ENCODE measurements around the gene ADRA2C. TPM values are rescaled to one million over a fixed set of nuclear protein-coding genes. Genes with fewer than 3 reads are reported as not detected.

Gene ADRA2C
- total RNA-seq, 1 experiment from 2014 or later = 28.1 TPM

DNA sequence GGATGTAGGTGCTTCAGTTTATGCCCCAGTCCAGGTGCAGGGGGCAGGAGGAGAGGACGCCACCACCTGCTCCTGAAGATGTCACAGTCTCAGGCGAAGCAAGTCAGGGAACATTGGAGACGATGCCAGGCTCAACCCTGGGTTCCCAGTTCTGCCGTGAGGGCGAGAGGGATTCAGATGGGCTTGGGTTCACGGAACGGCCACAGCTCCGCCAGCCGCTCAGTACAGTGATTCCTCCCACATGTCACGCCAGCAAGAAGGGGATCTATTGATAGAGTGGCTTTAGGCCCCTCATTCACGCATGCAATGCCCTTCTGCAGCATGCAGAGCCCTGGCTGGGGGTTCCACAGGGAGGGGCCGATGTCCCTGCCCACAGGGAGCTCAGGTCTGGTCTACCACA, 34.2 kb downstream of the ADRA2C start:
- no peak for DNase-seq (ENCODE audit: low read depth, low spot score)
- H3K9me3 ChIP-seq (ENCODE audit: control insufficient read depth in 1 of 2, insufficient read depth in 1 of 2, low read depth in 1 of 2, low read length in 2 of 2) = peaks cover 0 to 3% of the 10 kb centered on the region in 2 experiments; a peak in 1 of 4 replicates
- no peaks in the 10 kb centered on the region for H3K79me2 ChIP-seq (ENCODE audit: insufficient read depth, low read length)
- ChIA-PET POLR2A (no interaction called here), CTCF (no interaction called here), RAD21 (ENCODE audit: low non-redundant PET in 1 of 2, low total read pairs in 2 of 2, uncharacterized antibody in 2 of 2, unreplicated experiment in 2 of 2) (no interaction called here)
- H2AFZ ChIP-seq (ENCODE audit: low read depth, low read length, poor library complexity, severe bottlenecking) = no peak overlapping the region
- H3K27me3 ChIP-seq (ENCODE audit: insufficient read depth, low read length) = no peaks in the 10 kb centered on the region
- H4K20me1 ChIP-seq (ENCODE audit: insufficient read depth) = no peaks in the 10 kb centered on the region
- no peaks in the 10 kb centered on the region for H3K36me3 ChIP-seq (ENCODE audit: control insufficient read depth in 1 of 2, insufficient read depth in 2 of 2, low read length in 2 of 2)
- H3K4me1 ChIP-seq (ENCODE audit: control insufficient read depth in 1 of 2, insufficient read depth in 2 of 2, low read length in 2 of 2) = no peaks in the 10 kb centered on the region
- H3K27ac ChIP-seq (ENCODE audit: low read depth, low read length) = no peak overlapping the region
- TF ChIP-seq TCF7L2 (IDR thresholded peaks at IDR 0.05; ENCODE audit: borderline replicate concordance, extremely low read depth, insufficient read depth, insufficient read length) = no peak
- no peak for TF ChIP-seq CBX3 (IDR thresholded peaks at IDR 0.05; ENCODE audit: low read depth)
- H3K4me3 ChIP-seq (replicated peaks in 1 of 2; ENCODE audit: low read depth in 1 of 2, low read length in 2 of 2) = no peak overlapping the region
- H3K4me2 ChIP-seq (ENCODE audit: low read length) = no peak overlapping the region
- no peak for ATAC-seq
- no TSS peak for BruUV-seq (replicated peaks)
- H3K9ac ChIP-seq (ENCODE audit: low read length) = no peak overlapping the region
- intact Hi-C loops (cut with micrococcal nuclease) = no loop called here
- no peaks in the 10 kb centered on the region for H3K9me2 ChIP-seq (ENCODE audit: insufficient read depth)

DNA sequence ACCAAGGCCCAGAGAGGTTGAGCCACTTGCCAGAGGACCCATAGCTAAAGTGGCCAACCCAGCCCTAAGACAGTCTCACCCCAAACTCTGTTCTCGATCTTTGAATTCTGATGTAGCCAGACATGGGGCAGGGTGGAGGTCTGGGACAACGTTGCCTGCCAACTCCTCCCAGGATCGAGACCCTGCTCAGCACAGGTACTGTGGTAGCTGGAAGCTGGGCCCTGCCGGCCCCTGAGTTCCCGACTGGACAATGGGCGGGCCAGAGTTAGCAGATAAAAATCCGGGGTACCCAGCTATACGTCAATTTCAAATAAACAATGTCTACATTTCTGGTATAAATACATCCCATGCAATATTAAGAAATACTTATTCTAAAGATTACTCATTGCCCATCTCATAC, 35.3 kb downstream of the ADRA2C start:
- Histone ChIP-seq H4K20me1 (ENCODE audit: insufficient read depth) (no peaks in the 10 kb centered on the region), H3K36me3 (ENCODE audit: control insufficient read depth in 1 of 2, insufficient read depth in 2 of 2, low read length in 2 of 2) (no peaks in the 10 kb centered on the region), H3K4me1 (ENCODE audit: control insufficient read depth in 1 of 2, insufficient read depth in 2 of 2, low read length in 2 of 2) (no peaks in the 10 kb centered on the region), H3K4me3 (replicated peaks in 1 of 2; ENCODE audit: low read depth in 1 of 2, low read length in 2 of 2) (no peak overlapping the region), H3K9me3 (ENCODE audit: control insufficient read depth in 1 of 2, insufficient read depth in 1 of 2, low read depth in 1 of 2, low read length in 2 of 2) (0 out of 4 replicates have a peak, but pooled peaks cover 0 to 3% of the 10 kb centered on the region in 2 experiments), H3K9me2 (ENCODE audit: insufficient read depth) (no peaks in the 10 kb centered on the region), H3K27ac (ENCODE audit: low read depth, low read length) (no peak overlapping the region), H3K4me2 (ENCODE audit: low read length) (no peak overlapping the region), H3K79me2 (ENCODE audit: insufficient read depth, low read length) (no peaks in the 10 kb centered on the region), H3K27me3 (ENCODE audit: insufficient read depth, low read length) (0 out of 2 replicates have a peak, but pooled peaks cover 1% of the 10 kb centered on the region), H3K9ac (ENCODE audit: low read length) (no peak overlapping the region), H2AFZ (ENCODE audit: low read depth, low read length, poor library complexity, severe bottlenecking) (no peak overlapping the region)
- no peak for ATAC-seq
- intact Hi-C loops (cut with micrococcal nuclease) = no loop called here
- TF ChIP-seq, protein P1, sequence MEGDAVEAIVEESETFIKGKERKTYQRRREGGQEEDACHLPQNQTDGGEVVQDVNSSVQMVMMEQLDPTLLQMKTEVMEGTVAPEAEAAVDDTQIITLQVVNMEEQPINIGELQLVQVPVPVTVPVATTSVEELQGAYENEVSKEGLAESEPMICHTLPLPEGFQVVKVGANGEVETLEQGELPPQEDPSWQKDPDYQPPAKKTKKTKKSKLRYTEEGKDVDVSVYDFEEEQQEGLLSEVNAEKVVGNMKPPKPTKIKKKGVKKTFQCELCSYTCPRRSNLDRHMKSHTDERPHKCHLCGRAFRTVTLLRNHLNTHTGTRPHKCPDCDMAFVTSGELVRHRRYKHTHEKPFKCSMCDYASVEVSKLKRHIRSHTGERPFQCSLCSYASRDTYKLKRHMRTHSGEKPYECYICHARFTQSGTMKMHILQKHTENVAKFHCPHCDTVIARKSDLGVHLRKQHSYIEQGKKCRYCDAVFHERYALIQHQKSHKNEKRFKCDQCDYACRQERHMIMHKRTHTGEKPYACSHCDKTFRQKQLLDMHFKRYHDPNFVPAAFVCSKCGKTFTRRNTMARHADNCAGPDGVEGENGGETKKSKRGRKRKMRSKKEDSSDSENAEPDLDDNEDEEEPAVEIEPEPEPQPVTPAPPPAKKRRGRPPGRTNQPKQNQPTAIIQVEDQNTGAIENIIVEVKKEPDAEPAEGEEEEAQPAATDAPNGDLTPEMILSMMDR (IDR thresholded peaks at IDR 0.05 in 2 of 3, conservative IDR thresholded peaks at IDR 0.05 in 1 of 3; ENCODE audit: borderline replicate concordance in 1 of 3, insufficient read depth in 1 of 3, low read depth in 2 of 3, low read length in 2 of 3) = no peak
- TF ChIP-seq JUND (IDR thresholded peaks at IDR 0.05) (no peak), RAD21 (IDR thresholded peaks at IDR 0.05; ENCODE audit: low read depth) (no peak), TCF7L2 (IDR thresholded peaks at IDR 0.05; ENCODE audit: borderline replicate concordance, extremely low read depth, insufficient read depth, insufficient read length) (no peak)
- no TSS peak for BruUV-seq (replicated peaks)
- RAD21 ChIA-PET (ENCODE audit: low non-redundant PET in 1 of 2, low total read pairs in 2 of 2, uncharacterized antibody in 2 of 2, unreplicated experiment in 2 of 2) = no interaction called here
- CTCF ChIA-PET = no interaction called here
- no peak for DNase-seq (ENCODE audit: low read depth, low spot score)
- POLR2A ChIA-PET = no interaction called here

Data from HCT116 (cell line).